AG04450 (cell line): ENCODE data around the gene ATP8B2. TPM values are rescaled to one million over a fixed set of nuclear protein-coding genes. Genes with fewer than 3 reads are reported as not detected.

Source experiments
- CTCF ChIA-PET: fragments of 300-600, 350-600 bp; formaldehyde crosslinking; extraction: SDS; loops from one replicate; lab custom pipeline; 2022; ENCODE audit warnings: antibody characterized with exemption, inconsistent platforms; lab: Charles Lee
- POLR2A ChIA-PET: fragments of 350-600 bp; formaldehyde crosslinking; extraction: SDS; loops from one replicate; lab custom pipeline; 2021; ENCODE audit warnings: antibody characterized with exemption, inconsistent platforms; lab: Yijun Ruan, JAX
- DNase-seq: peaks from one replicate; pipeline ENCODE4 v3.0.0-alpha.2; 2011; ENCODE audit warnings: low read depth, low spot score
- H3K27ac ChIP-seq: one replicate; pipeline ENCODE4 v1.5.1; 2012; ENCODE audit warnings: low read depth, low read length, control low read depth
- H3K27me3 ChIP-seq: one replicate; pipeline ENCODE4 v1.6.0; 2012; ENCODE audit warnings: low read length; ENCODE audit not compliant: control insufficient read depth, insufficient read depth
- H3K4me3 ChIP-seq: 2 replicates; pipeline ENCODE4 v1.5.1; 2011; ENCODE audit warnings: mild to moderate bottlenecking, low read depth, low read length, control low read depth
- H3K9me3 ChIP-seq: 2 replicates; pipeline ENCODE4 v1.5.1; 2012; ENCODE audit warnings: low read length; ENCODE audit not compliant: control insufficient read depth, insufficient read depth
- CTCF ChIP-seq: IDR thresholded peaks from 2 replicates; pipeline ENCODE4 v1.5.1; 2011; ENCODE audit warnings: low read depth, low read length, control low read depth, inconsistent platforms
- polyA plus RNA-seq: library from polyadenylated mRNA; depleted of rRNA; stranded (reverse); fragments of >200 nt; gene quantifications from 2 replicates; pipeline ENCODE4 v1.2.3, GENCODE V29; 2011

The ATP8B2 gene
- polyA plus RNA-seq, 1 experiment: 42.5 TPM

GRCh38 chr1:154351363-154352068 is 26.2 kb downstream of the ATP8B2 start:
- no peak overlapping the region for H3K27ac ChIP-seq
- no peaks in the 10 kb centered on the region for H3K9me3 ChIP-seq
- peaks cover 3% of the 10 kb centered on the region for H3K27me3 ChIP-seq
- H3K4me3 ChIP-seq: no peak overlapping the region
- POLR2A ChIA-PET: no interaction called here
- no peak for DNase-seq
- CTCF ChIA-PET: interaction anchor here (0.7 to 12.9 kb wide), 2 partner anchors 17 to 206 kb away, joined by 6 to 145 read pairs; no protein-coding TSS in a partner anchor
- no peak for TF ChIP-seq CTCF

- H3K27ac ChIP-seq: no peak overlapping the region
Measured at GRCh38 chr1:154352245-154352580, 26.9 kb downstream of the ATP8B2 start.

GRCh38 chr1:154352581-154353459 is 27.5 kb downstream of the ATP8B2 start:
- POLR2A ChIA-PET: interaction anchor here (0.6 to 0.7 kb wide), 2 partner anchors 92 to 137 kb away, joined by 3 to 4 read pairs; no protein-coding TSS in a partner anchor
- TF ChIP-seq CTCF: no peak; the same call in 1 of the 2 replicates
- no peaks in the 10 kb centered on the region for H3K9me3 ChIP-seq
- peaks cover 5% of the 10 kb centered on the region for H3K27me3 ChIP-seq
- no peak overlapping the region for H3K27ac ChIP-seq
- no peak for DNase-seq
- peak overlapping the region; percentile 44 for H3K4me3 ChIP-seq
- CTCF ChIA-PET: interaction anchor here (0.6 to 12.9 kb wide), 7 partner anchors 8 to 1412 kb away, joined by 3 to 145 read pairs (median 4); no protein-coding TSS in a partner anchor

More at GRCh38 chr1:154352245-154352580, 26.9 kb downstream of the ATP8B2 start:
- H3K4me3 ChIP-seq: 0 out of 2 replicates have a peak overlapping the region, but pooled peaks have one; percentile 44
- no peak for TF ChIP-seq CTCF
- no peak for DNase-seq
- H3K27me3 ChIP-seq: peaks cover 5% of the 10 kb centered on the region
- no peaks in the 10 kb centered on the region for H3K9me3 ChIP-seq
- ChIA-PET POLR2A (interaction anchor here (0.7 kb wide), 1 partner anchor 93 kb away, joined by 3 read pairs; no protein-coding TSS in a partner anchor), CTCF (interaction anchor here (0.7 to 12.9 kb wide), 4 partner anchors 9 to 206 kb away, joined by 3 to 145 read pairs (median 4); no protein-coding TSS in a partner anchor)

- no peak overlapping the region for H3K27ac ChIP-seq
- H3K9me3 ChIP-seq: no peaks in the 10 kb centered on the region
- ChIA-PET CTCF (interaction anchor here (0.6 to 12.9 kb wide), 4 partner anchors 9 to 1285 kb away, joined by 3 to 145 read pairs (median 6); no protein-coding TSS in a partner anchor), POLR2A (interaction anchor here (0.6 kb wide), 1 partner anchor 136 kb away, joined by 4 read pairs; no protein-coding TSS in a partner anchor)
- DNase-seq: no peak
- H3K27me3 ChIP-seq: peaks cover 5% of the 10 kb centered on the region
- no peak overlapping the region for H3K4me3 ChIP-seq
- TF ChIP-seq CTCF: peak; percentile 40
Measured at GRCh38 chr1:154353460-154353904, 28.2 kb downstream of the ATP8B2 start.
